GM18508 (cell line): ENCODE results near the gene CNKSR3.

Experiments used
- ATAC-seq: cut with Tn5 transposase; IDR thresholded peaks from one replicate; pipeline ENCODE4 v1.9.1; 2021; ENCODE audit warnings: moderate number of reproducible peaks; ENCODE audit not compliant: insufficient read depth, unreplicated experiment

The CNKSR3 gene

GRCh38 chr6:154361476-154361875 lies 149.0 kb downstream of the CNKSR3 start:
- ATAC-seq = no peak

DNA sequence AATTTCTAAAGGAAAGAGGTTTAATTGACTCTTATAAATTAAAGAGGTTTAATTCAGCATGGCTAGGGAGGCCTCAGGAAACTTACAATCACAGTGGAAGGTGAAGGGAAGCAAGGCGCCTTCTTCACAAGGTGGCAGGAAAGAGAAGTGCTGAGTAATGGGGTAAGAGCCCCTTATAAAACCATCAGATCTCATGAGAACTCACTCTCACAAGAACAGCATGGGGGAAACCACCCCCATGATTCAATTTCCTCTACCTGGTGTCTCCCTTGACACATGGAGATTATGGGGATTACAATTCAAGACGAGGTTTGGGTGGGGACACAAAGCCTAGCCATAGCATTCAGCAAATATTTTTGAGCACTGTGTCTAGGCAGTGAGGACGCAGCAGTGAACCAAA lies 150.0 kb downstream of the CNKSR3 start:
- no peak for ATAC-seq

DNA sequence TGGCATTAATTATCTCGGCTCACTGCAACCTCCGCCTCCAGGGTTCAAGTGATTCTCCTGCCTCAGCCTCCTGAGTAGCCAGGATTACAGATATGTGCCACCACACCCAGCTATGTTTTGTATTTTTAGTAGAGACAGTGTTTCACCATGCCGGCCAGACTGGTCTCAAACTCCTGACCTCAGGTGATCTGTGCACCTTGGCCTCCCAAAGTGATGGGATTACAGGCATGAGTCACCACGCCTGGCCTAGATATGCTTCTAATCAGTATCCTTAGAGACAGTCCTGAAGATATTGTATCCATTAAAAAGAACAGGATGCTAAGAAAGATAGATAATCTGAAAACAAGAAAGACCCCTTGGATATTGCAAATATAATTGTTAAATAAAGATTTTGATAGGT lies 150.8 kb downstream of the CNKSR3 start:
- ATAC-seq = no peak

DNA sequence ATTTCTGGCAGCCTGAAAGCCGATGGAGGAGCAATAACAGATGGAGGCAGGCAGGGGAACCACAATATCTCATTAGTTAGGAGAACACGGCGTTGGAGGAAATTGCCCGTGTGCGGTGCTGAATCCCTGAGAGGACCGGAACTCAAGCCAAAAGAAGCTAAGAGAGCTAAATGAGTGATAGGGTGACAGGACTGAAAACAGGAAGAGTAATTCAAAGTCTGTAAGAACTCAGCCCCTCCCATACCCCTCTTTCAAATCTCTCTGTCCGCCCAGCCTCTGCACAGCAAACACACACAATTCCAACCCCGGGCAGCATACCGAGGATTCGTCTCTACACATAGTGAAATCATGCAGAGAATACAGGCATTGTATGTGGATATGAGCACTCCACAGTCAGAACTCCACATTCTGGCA lies 151.3 kb downstream of the CNKSR3 start:
- no peak for ATAC-seq

DNA sequence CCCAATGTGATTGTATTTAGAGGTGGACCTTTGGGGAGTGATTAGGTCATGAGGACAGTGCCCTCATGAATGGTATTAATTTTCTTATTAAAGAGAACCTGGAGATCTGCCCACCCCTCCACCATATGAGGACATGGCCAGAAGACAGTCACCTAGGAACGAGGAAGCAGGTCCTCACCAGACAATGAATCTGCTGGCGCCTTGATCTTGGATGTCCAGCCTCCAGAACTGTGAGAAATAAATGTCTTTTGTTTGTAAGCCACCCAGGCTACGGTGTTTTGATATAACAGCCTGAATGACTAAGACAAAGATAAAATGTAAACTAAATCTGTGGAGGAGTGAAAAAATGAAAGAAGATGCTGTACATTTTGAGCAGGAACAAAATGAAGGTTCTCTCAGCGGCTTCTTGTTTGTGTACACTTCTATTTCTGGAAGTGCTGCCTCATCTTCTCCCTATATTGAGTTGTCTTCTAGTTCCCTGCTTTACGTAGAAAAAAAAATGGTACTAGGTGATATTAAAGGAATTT lies 152.4 kb downstream of the CNKSR3 start:
- ATAC-seq = no peak

- ATAC-seq = no peak
Observed at GRCh38 chr6:154356690-154357089, 153.8 kb downstream of the CNKSR3 start, which contains the start of gene IPCEF1. IPCEF1 (minus strand) TSS chr6:154356803; CDS start chr6:154265947, 90,856 bp downstream.

DNA sequence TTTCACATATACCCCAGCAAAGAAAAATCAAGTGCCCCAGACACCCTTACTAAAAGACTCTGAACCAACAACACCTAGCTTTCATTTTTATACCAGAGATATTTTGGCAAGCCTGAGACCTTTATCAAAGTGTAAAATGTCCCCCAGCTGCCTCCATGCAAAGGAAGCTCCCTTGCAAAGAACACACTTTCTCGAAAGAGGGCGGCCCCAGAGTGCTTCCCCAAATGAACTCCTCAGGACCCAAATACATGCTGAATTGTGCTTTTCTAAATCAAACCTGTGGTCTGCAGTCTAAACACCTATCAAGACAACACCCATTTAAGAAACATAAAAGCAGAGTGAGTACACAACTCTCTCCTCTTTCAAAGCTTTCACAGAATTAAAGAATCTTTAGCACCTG lies 154.4 kb downstream of the CNKSR3 start:
- ATAC-seq = no peak

DNA sequence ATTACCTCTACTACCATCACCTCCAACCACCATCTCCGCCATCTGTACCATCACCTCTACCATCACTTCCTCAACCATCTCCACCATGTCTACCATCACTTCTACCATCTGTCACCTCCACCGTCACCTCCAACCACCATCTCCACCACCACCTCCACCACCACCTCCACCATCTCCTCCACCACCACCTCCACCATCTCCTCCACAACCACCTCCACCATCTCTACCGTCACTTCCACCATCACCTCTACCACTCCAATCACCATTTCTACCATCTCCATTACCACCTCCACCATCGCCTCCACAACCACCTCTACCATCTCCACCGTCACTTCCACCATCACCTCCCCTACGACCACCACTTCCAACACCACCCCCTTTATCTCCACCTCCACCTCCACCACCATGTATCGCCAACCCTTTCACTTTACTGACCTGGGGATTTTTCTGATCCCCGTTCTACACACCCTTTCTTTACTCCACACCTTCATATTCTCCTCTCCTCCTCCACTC lies 156.2 kb downstream of the CNKSR3 start:
- no peak for ATAC-seq

DNA sequence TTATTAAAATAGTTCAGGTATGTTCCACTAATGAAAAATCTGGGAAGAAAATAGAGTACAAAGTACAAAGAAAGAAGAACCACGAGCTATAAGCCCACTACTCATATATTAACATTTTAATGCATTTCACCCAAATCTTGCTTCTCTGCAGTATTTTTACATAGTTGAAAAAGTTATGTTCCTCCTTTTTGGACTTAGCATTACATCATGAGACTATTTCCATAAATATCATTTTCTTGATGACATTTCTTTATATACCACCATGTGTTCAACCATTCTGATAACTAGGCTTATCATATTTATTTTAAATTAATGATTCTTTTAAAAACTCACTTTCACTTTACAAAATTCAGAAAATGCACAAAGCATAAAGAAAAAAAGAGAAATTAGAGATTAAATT lies 156.9 kb downstream of the CNKSR3 start:
- no peak for ATAC-seq

GRCh38 chr6:154352898-154353585 lies 157.4 kb downstream of the CNKSR3 start:
- ATAC-seq = peak; percentile 59

DNA sequence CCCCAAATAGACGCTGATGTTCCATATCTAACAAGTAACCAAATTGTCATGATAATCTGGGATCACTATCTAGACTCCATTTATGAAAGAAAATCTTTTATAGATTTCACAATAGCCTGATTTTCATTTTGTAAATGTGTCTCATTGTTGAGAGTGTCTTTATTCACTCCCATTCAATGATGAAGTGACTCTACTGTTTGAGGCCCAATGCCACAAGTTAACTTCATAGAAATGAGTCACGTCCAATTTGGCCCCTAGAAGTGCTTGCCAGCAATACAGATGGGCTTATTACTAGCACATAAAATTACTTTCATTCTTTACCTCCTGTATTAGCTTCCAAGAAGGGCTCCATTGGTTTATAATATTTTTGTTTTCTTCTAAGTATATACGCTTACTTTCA lies 160.2 kb downstream of the CNKSR3 start:
- no peak for ATAC-seq

GRCh38 chr6:154347981-154348380 lies 162.5 kb downstream of the CNKSR3 start:
- ATAC-seq = no peak

DNA sequence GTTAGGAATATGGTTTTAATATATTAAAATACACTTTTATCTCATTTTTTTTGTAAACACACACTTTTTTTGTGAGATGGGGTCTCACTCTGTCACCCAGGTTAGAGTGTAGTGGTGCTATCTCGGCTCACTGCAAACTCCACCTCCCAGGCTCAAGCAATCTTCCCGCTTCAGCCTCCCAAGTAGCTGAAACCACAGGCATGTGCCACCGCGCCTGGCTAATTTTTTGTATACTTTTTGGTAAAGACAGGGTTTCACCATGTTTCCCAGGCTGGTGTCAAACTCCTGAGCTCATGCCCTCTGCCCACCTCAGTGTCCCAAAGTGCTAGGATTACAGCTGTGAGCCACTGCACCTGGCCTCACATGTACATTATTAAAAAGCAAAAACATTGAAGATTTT lies 164.7 kb downstream of the CNKSR3 start:
- no peak for ATAC-seq

DNA sequence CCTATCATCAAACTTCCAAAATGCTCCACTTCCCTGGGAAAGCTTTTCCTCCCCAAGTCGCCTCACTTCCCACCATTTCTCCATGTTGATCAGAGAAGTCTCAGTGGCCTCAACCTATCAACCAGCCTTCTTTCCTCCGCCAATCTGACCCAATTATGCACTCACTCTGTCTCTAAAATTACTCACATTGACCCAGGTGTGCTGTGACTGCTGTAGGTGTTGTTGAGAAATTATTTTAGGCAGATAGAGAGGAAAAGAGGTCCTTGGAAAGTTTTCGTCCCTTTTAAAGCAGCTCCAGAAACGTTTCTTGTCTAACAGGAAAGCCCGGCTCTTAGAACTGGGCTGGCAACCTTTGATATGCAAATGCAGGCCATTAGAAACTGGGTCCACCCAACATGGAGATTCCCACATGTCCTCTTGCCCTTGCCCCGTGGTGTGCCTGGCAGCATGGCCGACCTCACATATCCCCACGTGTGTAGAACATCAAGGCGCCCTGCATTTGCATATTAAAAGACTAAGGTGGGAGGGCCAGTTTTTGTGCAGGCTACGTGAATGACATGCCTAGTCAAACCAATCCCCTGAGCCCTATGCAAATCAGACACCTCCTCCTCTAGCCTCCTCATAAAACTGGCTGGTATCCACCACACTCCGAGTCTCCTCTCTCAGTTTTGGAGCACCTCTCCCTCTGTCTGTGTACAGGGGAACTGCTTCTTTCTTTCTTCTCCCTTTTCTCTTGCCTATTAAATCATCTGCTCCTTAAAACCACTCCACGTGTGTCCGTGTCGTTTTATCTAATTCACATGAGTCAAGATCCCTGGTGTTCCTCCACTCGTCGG lies 166.8 kb downstream of the CNKSR3 start:
- no peak for ATAC-seq

- ATAC-seq = no peak
Observed at GRCh38 chr6:154341871-154342270, 168.6 kb downstream of the CNKSR3 start.

- ATAC-seq = no peak
Observed at GRCh38 chr6:154341336-154341735, 169.1 kb downstream of the CNKSR3 start.
